NCI-H187 treated with DMSO at 0.1 percent for 48 hours (cell line): ENCODE data around the gene DNAJC4.

Experiments used
- DNase-seq: peaks from one replicate; lab custom pipeline; 2025; lab: John Stamatoyannopoulos, UW

Gene DNAJC4

GRCh38 chr11:64276653-64277431 lies 46.5 kb downstream of the DNAJC4 start:
- no peak for DNase-seq

GRCh38 chr11:64278576-64279190 lies 48.3 kb downstream of the DNAJC4 start:
- DNase-seq: no peak

- no peak for DNase-seq
Observed at GRCh38 chr11:64281957-64282770, 51.8 kb downstream of the DNAJC4 start.

- no peak for DNase-seq
Observed at GRCh38 chr11:64283092-64283491, 52.7 kb downstream of the DNAJC4 start.
